ENCODE data around the gene RPS25.
A peak's percentile ranks its signal among the peaks of the same experiment; 100 is the strongest.

RPS25 gene

DNA sequence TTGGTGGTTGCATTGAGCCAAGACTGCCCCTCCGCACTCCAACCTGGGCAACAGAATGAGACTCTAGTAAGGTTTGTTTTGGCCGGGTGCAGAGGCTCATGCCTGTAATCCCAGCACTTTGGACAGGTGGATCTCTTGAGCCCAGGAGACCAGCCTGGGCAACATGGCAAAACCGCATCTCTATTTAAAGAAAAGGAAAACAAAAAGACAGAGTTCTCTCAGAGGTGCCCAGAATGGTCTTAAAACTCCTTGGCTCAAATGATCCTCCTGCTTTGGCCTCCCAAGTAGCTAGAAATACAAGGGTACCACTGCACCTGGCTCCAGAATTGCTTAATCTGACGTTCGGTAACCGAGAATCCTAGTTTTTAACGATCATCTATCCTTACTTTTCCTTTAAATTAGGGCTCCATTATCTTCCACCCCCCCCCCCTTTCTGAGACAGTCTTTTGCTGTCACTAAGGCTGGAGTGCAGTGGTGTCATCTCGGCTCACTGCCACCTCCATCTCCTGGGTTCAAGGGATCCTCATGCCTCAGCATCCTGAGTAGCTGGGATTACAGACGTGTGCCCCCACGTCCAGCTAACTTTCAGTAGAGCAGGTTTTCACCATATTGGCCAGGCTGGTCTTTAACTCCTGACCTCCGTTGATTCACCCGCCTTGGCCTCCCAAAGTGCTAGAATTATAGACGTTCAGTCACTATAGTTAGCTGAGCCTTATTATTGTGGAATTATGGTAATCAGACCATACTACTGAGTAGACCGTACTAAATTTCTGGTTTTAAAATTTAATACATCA, 1.7 kb downstream of the RPS25 start:
- no peak for DNase-seq
- Histone ChIP-seq H3K4me3 (ENCODE audit: low read length) (no peak overlapping the region), H3K79me2 (ENCODE audit: low read length) (peaks cover 62% of the 10 kb centered on the region), H3K9me3 (replicated peaks; ENCODE audit: insufficient read depth, low read length) (no peaks in the 10 kb centered on the region), H3K4me1 (ENCODE audit: low read length) (peaks cover 20% of the 10 kb centered on the region), H4K20me1 (ENCODE audit: insufficient read depth, low read length) (0 out of 2 replicates have a peak, but pooled peaks cover 3% of the 10 kb centered on the region), H3K9me2 (replicated peaks; ENCODE audit: insufficient read depth, low read length) (no peaks in the 10 kb centered on the region), H3K36me3 (replicated peaks; ENCODE audit: insufficient read depth, low read length) (peaks cover 12% of the 10 kb centered on the region), H3K4me2 (ENCODE audit: low read depth, low read length) (peak overlapping the region; percentile 73; the same call in 1 of the 2 replicates), H3K27me3 (replicated peaks; ENCODE audit: insufficient read depth, low read length) (no peaks in the 10 kb centered on the region), H3K9ac (ENCODE audit: low read length) (no peak overlapping the region), H3K27ac (ENCODE audit: low read length) (no peak overlapping the region), H2AFZ (ENCODE audit: low read length) (no peak overlapping the region), H3F3A (ENCODE audit: insufficient read depth, low read length) (peaks cover 67% of the 10 kb centered on the region)
- TF ChIP-seq, protein P1, sequence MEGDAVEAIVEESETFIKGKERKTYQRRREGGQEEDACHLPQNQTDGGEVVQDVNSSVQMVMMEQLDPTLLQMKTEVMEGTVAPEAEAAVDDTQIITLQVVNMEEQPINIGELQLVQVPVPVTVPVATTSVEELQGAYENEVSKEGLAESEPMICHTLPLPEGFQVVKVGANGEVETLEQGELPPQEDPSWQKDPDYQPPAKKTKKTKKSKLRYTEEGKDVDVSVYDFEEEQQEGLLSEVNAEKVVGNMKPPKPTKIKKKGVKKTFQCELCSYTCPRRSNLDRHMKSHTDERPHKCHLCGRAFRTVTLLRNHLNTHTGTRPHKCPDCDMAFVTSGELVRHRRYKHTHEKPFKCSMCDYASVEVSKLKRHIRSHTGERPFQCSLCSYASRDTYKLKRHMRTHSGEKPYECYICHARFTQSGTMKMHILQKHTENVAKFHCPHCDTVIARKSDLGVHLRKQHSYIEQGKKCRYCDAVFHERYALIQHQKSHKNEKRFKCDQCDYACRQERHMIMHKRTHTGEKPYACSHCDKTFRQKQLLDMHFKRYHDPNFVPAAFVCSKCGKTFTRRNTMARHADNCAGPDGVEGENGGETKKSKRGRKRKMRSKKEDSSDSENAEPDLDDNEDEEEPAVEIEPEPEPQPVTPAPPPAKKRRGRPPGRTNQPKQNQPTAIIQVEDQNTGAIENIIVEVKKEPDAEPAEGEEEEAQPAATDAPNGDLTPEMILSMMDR (IDR thresholded peaks at IDR 0.05; ENCODE audit: low read length) = no peak
- TF ChIP-seq EZH2phosphoT487 (IDR thresholded peaks at IDR 0.05; ENCODE audit: low read length) = no peak
- no peak for TF ChIP-seq EZH2 (optimal IDR thresholded peaks at IDR 0.05; ENCODE audit: low read depth, low read length)

DNA sequence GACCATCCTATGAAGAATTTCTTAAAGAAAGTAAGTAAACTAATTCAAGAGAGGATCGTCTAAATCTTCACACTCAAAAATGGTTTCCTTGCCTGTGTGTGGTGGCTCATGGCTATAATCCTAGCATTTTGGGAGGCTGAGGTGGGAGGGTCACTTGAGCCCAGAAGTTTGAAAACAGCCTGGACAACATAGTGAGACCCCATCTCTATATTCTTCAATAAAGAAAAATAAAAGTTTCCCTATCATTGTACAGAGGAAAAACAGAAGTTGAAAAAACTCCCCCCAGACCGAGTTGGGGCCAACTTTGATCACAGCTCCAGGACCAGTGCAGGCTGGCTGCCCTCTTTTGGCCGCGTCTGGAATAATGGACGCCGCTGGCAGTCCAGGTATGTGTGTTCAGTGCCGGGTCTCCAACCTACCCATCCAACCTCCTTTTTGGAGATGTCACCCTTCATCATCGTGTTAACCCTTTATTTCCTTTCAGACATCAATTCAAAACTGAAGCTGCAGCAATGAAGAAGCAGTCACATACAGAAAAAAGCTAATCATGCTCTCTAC, 3.0 kb downstream of the RPS25 start:
- H4K20me1 ChIP-seq (ENCODE audit: insufficient read depth, low read length) = no peaks in the 10 kb centered on the region
- H3K9me3 ChIP-seq (replicated peaks; ENCODE audit: insufficient read depth, low read length) = no peaks in the 10 kb centered on the region
- peaks cover 49% of the 10 kb centered on the region for H3K79me2 ChIP-seq (ENCODE audit: low read length)
- H3K4me1 ChIP-seq (ENCODE audit: low read length) = peaks cover 12% of the 10 kb centered on the region
- no peak overlapping the region for H3K4me2 ChIP-seq (ENCODE audit: low read depth, low read length)
- H3K4me3 ChIP-seq (ENCODE audit: low read length) = no peak overlapping the region
- DNase-seq = no peak
- no peaks in the 10 kb centered on the region for H3K27me3 ChIP-seq (replicated peaks; ENCODE audit: insufficient read depth, low read length)
- H3K27ac ChIP-seq (ENCODE audit: low read length) = no peak overlapping the region
- no peak overlapping the region for H2AFZ ChIP-seq (ENCODE audit: low read length)
- no peak for TF ChIP-seq EZH2 (optimal IDR thresholded peaks at IDR 0.05; ENCODE audit: low read depth, low read length)
- TF ChIP-seq, protein P1 (IDR thresholded peaks at IDR 0.05; ENCODE audit: low read length) = peak; percentile 15; the same call in 1 of the 2 replicates
- H3K9ac ChIP-seq (ENCODE audit: low read length) = no peak overlapping the region
- peaks cover 12% of the 10 kb centered on the region for H3K36me3 ChIP-seq (replicated peaks; ENCODE audit: insufficient read depth, low read length)
- H3F3A ChIP-seq (ENCODE audit: insufficient read depth, low read length) = peaks cover 63% of the 10 kb centered on the region
- H3K9me2 ChIP-seq (replicated peaks; ENCODE audit: insufficient read depth, low read length) = no peaks in the 10 kb centered on the region

DNA sequence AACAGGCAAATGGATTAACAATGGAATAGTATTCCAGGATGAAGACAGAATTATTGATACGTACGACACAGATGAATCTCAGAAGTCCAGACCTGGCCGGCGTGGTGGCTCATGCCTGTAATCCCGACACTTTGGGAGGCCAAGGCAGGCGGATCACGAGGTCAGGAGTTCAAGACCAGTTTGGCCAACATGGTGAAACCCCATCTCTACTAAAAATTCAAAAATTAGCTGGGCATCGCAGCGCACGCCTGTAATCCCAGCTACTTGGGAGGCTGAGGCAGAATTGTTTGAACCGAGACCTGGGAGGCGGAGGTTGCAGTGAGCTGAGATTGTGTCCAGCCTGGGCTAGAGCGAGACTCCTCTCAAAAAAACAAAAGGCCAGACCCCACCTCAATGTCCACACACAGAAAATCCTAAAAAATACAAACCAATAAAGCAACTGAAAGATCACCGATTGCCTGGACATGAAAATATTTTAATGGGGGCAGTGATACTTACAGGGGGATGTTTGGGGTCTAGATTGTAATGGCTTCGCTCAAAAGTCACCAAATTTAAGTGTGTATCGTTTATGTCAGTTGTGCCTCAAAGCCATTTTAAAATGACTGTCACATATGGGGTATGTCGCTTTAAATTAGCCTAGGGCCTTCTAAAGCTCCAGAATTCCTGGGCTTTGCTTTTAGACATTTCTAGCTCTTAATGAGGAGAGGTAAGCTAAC, 3.8 kb downstream of the RPS25 start:
- no peak for DNase-seq
- H3K27ac ChIP-seq (ENCODE audit: low read length) = no peak overlapping the region

More for the DNA sequence above, 3.8 kb downstream of the RPS25 start:
- Histone ChIP-seq H3K4me2 (ENCODE audit: low read depth, low read length) (no peak overlapping the region), H4K20me1 (ENCODE audit: insufficient read depth, low read length) (no peaks in the 10 kb centered on the region), H3K9ac (ENCODE audit: low read length) (no peak overlapping the region), H3K9me3 (replicated peaks; ENCODE audit: insufficient read depth, low read length) (no peaks in the 10 kb centered on the region), H2AFZ (ENCODE audit: low read length) (no peak overlapping the region), H3K4me1 (ENCODE audit: low read length) (peaks cover 7% of the 10 kb centered on the region; the same call in 1 of the 2 replicates), H3K79me2 (ENCODE audit: low read length) (peaks cover 41% of the 10 kb centered on the region), H3K4me3 (ENCODE audit: low read length) (no peak overlapping the region), H3K27me3 (replicated peaks; ENCODE audit: insufficient read depth, low read length) (no peaks in the 10 kb centered on the region), H3F3A (ENCODE audit: insufficient read depth, low read length) (peaks cover 63% of the 10 kb centered on the region), H3K9me2 (replicated peaks; ENCODE audit: insufficient read depth, low read length) (no peaks in the 10 kb centered on the region), H3K36me3 (replicated peaks; ENCODE audit: insufficient read depth, low read length) (peaks cover 12% of the 10 kb centered on the region)
- no peak for TF ChIP-seq EZH2 (optimal IDR thresholded peaks at IDR 0.05; ENCODE audit: low read depth, low read length)
- no peak for TF ChIP-seq EZH2phosphoT487 (IDR thresholded peaks at IDR 0.05; ENCODE audit: low read length)
- TF ChIP-seq, protein P1 (IDR thresholded peaks at IDR 0.05; ENCODE audit: low read length) = no peak
